ENCODE measurements around the gene SEPTIN5. TPM values are rescaled to one million over a fixed set of nuclear protein-coding genes. Genes with fewer than 3 reads are reported as not detected.
A peak's percentile ranks its signal among the peaks of the same experiment; 100 is the strongest.

SEPTIN5 gene
- total and polyA plus RNA-seq, 9 of the 15 experiments (the other 6 are each of a cell fraction or from before 2014, with no cell fraction given), result 0.03 to 195 (median 119) TPM

GRCh38 chr22:19760058-19760950 is 46.0 kb downstream of the SEPTIN5 start, which contains the start of gene TBX1 (continued):
- TF ChIP-seq RBFOX2 (IDR thresholded peaks at IDR 0.05; ENCODE audit: low read depth, low read length) (peak; percentile 51; the same call in 1 of the 2 replicates), TBP (optimal IDR thresholded peaks at IDR 0.05; ENCODE audit: low read depth, low read length) (peak; percentile 18), ARHGAP35 (IDR thresholded peaks at IDR 0.05; ENCODE audit: partially characterized antibody) (peak; percentile 87), ZNF3 (CRISPR knock-in tag; IDR thresholded peaks at IDR 0.05) (no peak), STAT6 (CRISPR knock-in tag; IDR thresholded peaks at IDR 0.05) (no peak), RBM22 (IDR thresholded peaks at IDR 0.05; ENCODE audit: low read depth, low read length, poor library complexity, severe bottlenecking) (no peak), GTF2A2 (tag; IDR thresholded peaks at IDR 0.05) (no peak), ZNF133 (CRISPR knock-in tag; IDR thresholded peaks at IDR 0.05) (no peak), RUNX1 (IDR thresholded peaks at IDR 0.05; ENCODE audit: low read depth) (no peak), BRD9 (IDR thresholded peaks at IDR 0.05; ENCODE audit: low read depth, partially characterized antibody) (peak; percentile 98), KDM5B (IDR thresholded peaks at IDR 0.05; ENCODE audit: insufficient replicate concordance, low read depth, low read length) (peak; percentile 81), KDM2B (CRISPR knock-in tag; IDR thresholded peaks at IDR 0.05) (peak; percentile 84; the same call in 1 of the 2 replicates), CBX1 (IDR thresholded peaks at IDR 0.05; ENCODE audit: low read depth) (no peak), FOXK2 (conservative IDR thresholded peaks at IDR 0.05 in 1 of 2, IDR thresholded peaks at IDR 0.05 in 1 of 2; ENCODE audit: low read depth in 2 of 2) (peak; percentile 76 to 83; a peak in 3 of 4 replicates), ZNF140 (CRISPR knock-in tag; IDR thresholded peaks at IDR 0.05) (peak; percentile 33), CXXC5 (CRISPR knock-in tag; IDR thresholded peaks at IDR 0.05) (peak; percentile 88), ZBTB17 (CRISPR knock-in tag; IDR thresholded peaks at IDR 0.05) (no peak), NFRKB (IDR thresholded peaks at IDR 0.05; ENCODE audit: low read depth) (peak; percentile 71; the same call in 1 of the 2 replicates), TOE1 (IDR thresholded peaks at IDR 0.05; ENCODE audit: borderline replicate concordance) (peak; percentile 79), TOE1 (CRISPR knock-in tag; IDR thresholded peaks at IDR 0.05; ENCODE audit: borderline replicate concordance, low read depth) (no peak), MIER1 (IDR thresholded peaks at IDR 0.05; ENCODE audit: low read depth) (peak; percentile 83; the same call in 1 of the 2 replicates), ZNF354B (CRISPR knock-in tag; IDR thresholded peaks at IDR 0.05) (no peak), ZNF830 (CRISPR knock-in tag; IDR thresholded peaks at IDR 0.05) (no peak), BCOR (IDR thresholded peaks at IDR 0.05) (peak; percentile 83), POLR2G (IDR thresholded peaks at IDR 0.05; ENCODE audit: low read depth, low read length) (peak; percentile 72), NCOA2 (IDR thresholded peaks at IDR 0.05; ENCODE audit: partially characterized antibody in 2 of 2) (no peak), SUPT5H (IDR thresholded peaks at IDR 0.05) (peak; percentile 49; the same call in 1 of the 2 replicates), RAD51 (IDR thresholded peaks at IDR 0.05; ENCODE audit: borderline replicate concordance, low read depth) (peak; percentile 48; the same call in 1 of the 2 replicates)
